ENCODE data around the gene PLCH1. TPM values are rescaled to one million over a fixed set of nuclear protein-coding genes. Genes with fewer than 3 reads are reported as not detected.

The PLCH1 gene
- total and polyA plus RNA-seq, 9 of the 15 experiments (the other 6 are each of a cell fraction or from before 2014, with no cell fraction given), result 0.17 to 0.62 (median 0.40) TPM

DNA sequence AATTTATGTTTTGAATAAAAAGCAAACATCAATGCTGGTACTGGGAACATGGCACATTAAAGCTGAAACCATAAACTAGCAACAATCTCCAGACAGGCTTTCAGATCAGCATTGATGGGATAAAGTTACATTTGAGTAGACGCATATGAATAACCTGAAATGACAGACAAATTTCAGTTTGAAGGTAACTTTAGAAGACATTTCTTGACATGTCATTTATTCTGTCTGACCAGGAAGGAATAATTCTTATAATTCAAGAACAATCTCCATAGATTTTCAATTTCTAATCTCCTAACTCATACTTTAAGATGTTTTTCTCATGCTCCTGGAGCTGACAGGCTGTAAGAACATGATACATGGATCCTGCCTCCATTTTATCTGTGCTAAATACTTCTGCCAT is 69.8 kb downstream of the PLCH1 start:
- CTCF ChIA-PET (ENCODE audit: low intra/inter-chr PET ratio), result no interaction called here
- no peaks in the 10 kb centered on the region for H3K4me1 ChIP-seq (replicated peaks in 1 of 2; ENCODE audit: control insufficient read depth in 2 of 2, insufficient read depth in 2 of 2, low read length in 2 of 2)
- intact Hi-C loops (cut with micrococcal nuclease), result no loop called here

More for the DNA sequence above, 69.8 kb downstream of the PLCH1 start:
- Histone ChIP-seq H4K20me1 (replicated peaks; ENCODE audit: control insufficient read depth, insufficient read depth, low read length) (no peaks in the 10 kb centered on the region), H3K9me1 (ENCODE audit: control insufficient read depth, insufficient read depth, low read length) (no peaks in the 10 kb centered on the region), H3K4me3 (no peak overlapping the region), H3K9ac (ENCODE audit: insufficient read depth in 1 of 2, low read depth in 2 of 2, low read length in 2 of 2) (no peak overlapping the region), H3K27ac (ENCODE audit: extremely low read depth, low read depth, low read length) (no peak overlapping the region), H3K36me3 (ENCODE audit: control insufficient read depth, insufficient read depth, low read length) (no peaks in the 10 kb centered on the region), H3K79me2 (ENCODE audit: control insufficient read depth, insufficient read depth, low read length) (no peaks in the 10 kb centered on the region), H2AFZ (ENCODE audit: low read depth, low read length) (no peak overlapping the region), H3K9me3 (replicated peaks; ENCODE audit: control insufficient read depth, insufficient read depth, low read depth, low read length) (no peaks in the 10 kb centered on the region), H3K27me3 (ENCODE audit: control insufficient read depth in 2 of 2, insufficient read depth in 2 of 2, low read length in 2 of 2) (no peaks in the 10 kb centered on the region), H3K4me2 (ENCODE audit: insufficient read depth, low read length) (no peak overlapping the region)
- TF ChIP-seq ZNF518B (CRISPR knock-in tag; IDR thresholded peaks at IDR 0.05) (no peak), MCM7 (IDR thresholded peaks at IDR 0.05) (no peak), DIDO1 (tag; IDR thresholded peaks at IDR 0.05; ENCODE audit: low read depth) (no peak), CC2D1A (IDR thresholded peaks at IDR 0.05) (no peak), GABPA (tag; conservative IDR thresholded peaks at IDR 0.05; ENCODE audit: low read depth) (no peak), LEF1 (IDR thresholded peaks at IDR 0.05) (no peak), PTRF (tag; IDR thresholded peaks at IDR 0.05) (no peak)
- TF ChIP-seq, protein P1, sequence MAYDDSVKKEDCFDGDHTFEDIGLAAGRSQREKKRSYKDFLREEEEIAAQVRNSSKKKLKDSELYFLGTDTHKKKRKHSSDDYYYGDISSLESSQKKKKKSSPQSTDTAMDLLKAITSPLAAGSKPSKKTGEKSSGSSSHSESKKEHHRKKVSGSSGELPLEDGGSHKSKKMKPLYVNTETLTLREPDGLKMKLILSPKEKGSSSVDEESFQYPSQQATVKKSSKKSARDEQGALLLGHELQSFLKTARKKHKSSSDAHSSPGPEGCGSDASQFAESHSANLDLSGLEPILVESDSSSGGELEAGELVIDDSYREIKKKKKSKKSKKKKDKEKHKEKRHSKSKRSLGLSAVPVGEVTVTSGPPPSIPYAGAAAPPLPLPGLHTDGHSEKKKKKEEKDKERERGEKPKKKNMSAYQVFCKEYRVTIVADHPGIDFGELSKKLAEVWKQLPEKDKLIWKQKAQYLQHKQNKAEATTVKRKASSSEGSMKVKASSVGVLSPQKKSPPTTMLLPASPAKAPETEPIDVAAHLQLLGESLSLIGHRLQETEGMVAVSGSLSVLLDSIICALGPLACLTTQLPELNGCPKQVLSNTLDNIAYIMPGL (CRISPR knock-in tag; IDR thresholded peaks at IDR 0.05), result no peak
- no peak for ATAC-seq
- DNase-seq (ENCODE audit: extremely low read depth in 1 of 4, low spot score in 3 of 4), result no peak
- no TSS peak for BruUV-seq (replicated peaks)
- WGBS (ENCODE audit: insufficient coverage, low coverage, missing lambda C conversion rate), result 6% methylated on average over 1 of the region's 1 CpG
- in situ Hi-C loops (cut with MboI), result no loop called here
- FAIRE-seq, result no peak
- POLR2A ChIA-PET, result interaction anchor here (0.6 kb wide), 1 partner anchor 18 kb away, joined by 3 read pairs; no protein-coding TSS in a partner anchor

All from K562 (cell line).